GM19328 (cell line): ENCODE measurements around the gene AK5.
"Not testable (repeated sequence)": the region's sequence is repeated elsewhere in the genome, so short reads cannot be mapped to it uniquely, and the experiment has no call there.

Experiments
- ATAC-seq: cut with Tn5 transposase; IDR thresholded peaks from one replicate; pipeline ENCODE4 v1.9.1; 2021; ENCODE audit warnings: mild to moderate bottlenecking, moderate library complexity; ENCODE audit not compliant: unreplicated experiment

The AK5 gene

GRCh38 chr1:77489910-77490309, 208.1 kb downstream of the AK5 start:
- no peak for ATAC-seq

GRCh38 chr1:77494026-77494425, 212.2 kb downstream of the AK5 start:
- ATAC-seq, result no peak

GRCh38 chr1:77498918-77499317, 217.1 kb downstream of the AK5 start:
- no peak for ATAC-seq

- no peak for ATAC-seq
Measured at GRCh38 chr1:77499466-77499865, 217.6 kb downstream of the AK5 start.

DNA sequence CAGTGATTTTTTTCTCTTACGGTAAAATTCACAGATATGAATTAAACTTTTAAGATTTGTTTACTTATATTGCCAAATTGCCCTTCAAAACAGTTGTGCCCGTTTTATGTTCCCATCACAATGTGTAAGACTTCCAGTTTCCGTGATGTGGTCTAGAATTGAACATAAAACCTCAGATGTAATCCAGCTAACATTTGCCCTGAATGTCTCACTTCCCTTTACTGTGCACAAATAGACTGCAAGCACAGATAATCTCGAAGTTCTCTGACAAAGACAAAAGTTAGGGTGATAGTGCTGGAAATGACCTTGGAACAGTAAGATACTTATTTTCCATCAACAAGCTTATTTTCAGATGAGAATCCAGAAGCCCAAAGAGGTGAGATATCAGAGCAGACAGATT, 223.2 kb downstream of the AK5 start:
- ATAC-seq, result no peak

DNA sequence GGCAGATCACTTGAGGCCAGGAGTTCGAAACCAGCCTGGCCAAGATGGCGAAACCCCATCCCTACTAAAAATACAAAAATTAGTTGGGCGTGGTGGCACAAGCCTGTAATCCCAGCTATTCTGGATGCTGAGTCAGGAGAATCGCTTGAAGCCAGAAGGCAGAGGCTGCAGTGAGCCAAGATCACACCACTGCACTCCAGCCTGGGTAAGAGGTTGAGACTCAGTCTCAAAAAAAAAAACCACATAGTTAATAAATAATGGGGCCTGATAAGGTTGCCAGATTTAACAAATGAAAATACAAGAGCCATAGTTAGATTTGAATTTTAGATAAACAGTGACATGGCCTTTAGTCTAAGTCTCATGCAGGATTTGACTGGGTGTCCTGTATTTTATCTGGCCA, 225.0 kb downstream of the AK5 start:
- no peak for ATAC-seq

DNA sequence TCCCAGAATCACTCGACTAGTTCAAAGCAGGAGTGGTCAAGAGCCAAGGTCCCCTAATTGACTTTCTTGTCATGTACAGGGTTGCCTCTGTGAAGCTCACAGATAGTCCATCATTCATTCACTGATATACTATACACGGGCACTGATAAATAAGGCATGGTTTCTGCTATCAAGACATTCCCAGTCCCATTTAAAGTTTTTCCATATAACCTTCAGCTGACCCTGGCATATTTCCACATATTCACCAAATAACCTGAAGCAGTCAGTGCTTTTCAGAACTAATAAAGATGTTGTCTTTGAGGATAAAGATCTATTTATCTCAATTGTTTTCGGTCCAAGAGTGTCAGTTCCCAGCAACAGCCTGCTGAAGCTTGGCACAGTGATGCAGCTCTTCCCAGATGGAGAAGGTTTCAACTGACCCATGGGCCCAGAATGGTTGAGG, 227.3 kb downstream of the AK5 start:
- no peak for ATAC-seq

GRCh38 chr1:77509898-77510297, 228.1 kb downstream of the AK5 start:
- no peak for ATAC-seq

DNA sequence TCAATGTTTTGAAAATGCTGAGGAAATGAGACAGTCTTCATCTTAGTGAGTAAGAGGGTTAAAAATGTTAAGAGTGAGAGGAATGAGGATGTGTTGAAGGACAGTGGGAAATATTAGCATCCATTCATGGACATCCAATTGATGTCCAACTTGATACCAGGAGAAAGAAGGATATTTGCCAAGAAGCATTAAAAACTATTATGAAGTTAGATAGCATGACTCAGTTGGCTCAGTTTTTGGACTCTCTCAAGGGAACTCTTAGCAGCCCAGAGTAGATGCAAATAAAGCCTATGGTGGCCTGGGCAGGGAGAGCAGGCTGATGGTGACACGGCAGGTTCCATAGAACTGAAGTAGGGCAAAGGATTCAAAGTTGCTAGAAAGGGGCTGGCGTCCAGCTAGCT, 229.6 kb downstream of the AK5 start:
- ATAC-seq, result no peak

GRCh38 chr1:77512650-77513049, 230.8 kb downstream of the AK5 start:
- not testable (repeated sequence) for ATAC-seq

DNA sequence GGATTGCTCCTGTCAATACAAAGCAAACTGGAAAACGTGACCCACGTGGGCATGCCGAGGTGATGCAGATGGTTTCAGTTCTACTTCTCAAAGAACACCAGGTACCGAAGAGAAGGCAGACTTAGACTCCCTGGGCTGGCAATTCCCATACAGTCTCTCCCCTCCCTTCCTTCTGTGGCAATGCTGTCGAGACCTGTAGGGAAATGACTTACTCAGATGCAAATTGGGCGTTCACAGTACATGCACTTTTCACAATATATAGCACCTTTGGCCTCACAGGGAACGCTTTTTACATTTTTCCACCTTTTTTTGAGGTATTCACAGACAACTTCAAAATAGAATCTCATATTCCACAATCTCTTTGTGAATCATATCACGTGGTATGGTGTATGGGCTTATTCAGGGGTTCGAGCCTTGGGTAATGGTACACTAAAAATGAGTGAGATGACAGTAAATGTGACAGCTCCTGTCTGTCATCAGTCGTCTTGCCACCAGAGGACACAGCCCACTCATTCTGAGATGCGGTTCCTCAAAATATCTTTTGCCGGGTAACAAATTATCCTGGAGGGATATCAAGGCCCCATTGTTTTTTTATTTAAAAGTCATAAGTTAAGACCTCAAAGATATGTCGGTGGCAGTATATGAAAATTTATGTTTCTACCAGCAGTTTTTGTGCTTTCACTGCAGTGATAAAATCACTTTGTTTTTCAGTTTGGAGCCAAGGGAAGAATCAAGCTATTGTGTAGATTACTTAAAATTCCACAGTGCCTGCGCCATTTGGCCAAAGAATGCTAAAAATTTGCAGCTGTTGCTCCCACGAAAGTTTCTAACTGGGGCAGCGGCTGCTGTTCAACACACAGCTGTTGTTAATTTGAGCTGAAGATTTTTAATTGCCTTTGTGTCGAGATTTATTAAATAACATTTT, 232.3 kb downstream of the AK5 start:
- ATAC-seq, result no peak

GRCh38 chr1:77514921-77515776, 233.3 kb downstream of the AK5 start:
- no peak for ATAC-seq

- no peak for ATAC-seq
Measured at GRCh38 chr1:77516106-77516505, 234.3 kb downstream of the AK5 start.

GRCh38 chr1:77524038-77524437, 242.2 kb downstream of the AK5 start:
- no peak for ATAC-seq

DNA sequence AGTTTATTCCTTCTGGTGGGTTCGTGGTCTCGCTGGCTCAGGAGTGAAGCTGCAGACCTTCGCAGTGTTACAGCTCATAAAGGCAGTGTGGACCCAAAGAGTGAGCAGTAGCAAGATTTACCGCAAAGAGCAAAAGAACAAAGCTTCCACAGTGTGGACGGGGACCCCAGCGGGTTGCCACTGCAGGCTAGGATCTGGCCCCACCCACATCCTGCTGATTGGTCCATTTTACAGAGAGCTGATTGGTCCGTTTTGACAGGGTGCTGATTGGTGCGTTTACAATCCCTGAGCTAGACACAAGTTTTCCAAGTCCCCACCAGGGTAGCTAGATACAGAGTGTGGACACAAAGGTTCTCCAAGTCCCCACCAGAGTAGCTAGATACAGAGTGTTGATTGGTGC, 249.3 kb downstream of the AK5 start:
- ATAC-seq, result not testable (repeated sequence)

DNA sequence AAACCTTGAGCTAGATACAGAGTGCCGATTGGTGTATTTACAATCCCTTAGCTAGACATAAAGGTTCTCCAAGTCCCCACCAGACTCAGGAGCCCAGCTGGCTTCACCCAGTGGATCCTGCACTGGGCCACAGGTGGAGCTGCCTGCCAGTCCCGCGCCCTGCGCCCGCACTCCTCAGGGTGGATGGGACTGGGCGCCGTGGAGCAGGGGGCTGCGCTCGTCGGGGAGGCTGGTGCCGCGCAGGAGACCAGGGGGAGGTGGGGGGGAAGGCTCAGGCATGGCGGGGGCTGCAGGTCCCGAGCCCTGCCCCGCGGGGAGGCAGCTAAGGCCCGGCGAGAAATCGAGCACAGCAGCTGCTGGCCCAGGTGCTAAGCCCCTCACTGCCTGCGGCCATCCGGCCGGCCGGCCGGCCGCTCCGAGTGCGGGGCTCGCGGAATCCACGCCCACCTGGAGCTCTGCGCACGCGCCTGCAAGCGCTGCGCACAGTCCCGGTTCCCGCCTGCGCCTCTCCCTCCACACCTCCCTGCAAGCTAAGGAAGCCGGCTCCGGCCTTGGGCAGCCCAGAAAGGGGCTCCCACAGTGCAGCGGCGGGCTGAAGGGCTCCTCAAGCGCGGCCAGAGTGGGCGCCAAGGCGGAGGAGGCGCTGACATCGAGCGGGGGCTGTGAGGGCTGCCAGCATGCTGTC, 249.9 kb downstream of the AK5 start:
- ATAC-seq, result not testable (repeated sequence)

DNA sequence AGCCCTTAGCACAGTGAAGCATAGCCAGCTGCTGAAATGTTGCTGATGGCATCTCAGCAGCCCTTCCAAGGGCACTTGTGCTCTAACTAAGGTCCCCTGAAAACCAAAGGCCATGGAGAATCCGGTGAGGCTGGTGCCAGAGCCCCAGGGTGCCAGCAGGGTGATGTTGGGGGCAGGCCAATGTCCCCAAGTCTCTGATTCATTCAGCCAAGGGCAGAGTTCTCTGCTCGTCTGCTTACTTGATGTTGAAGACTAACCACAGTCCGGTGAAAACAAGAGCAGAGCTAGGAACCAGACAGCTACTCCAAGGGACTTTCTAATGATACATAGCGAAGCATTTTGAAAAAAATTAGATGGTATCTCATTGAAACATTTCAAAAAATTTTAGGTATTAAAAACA, 250.8 kb downstream of the AK5 start:
- no peak for ATAC-seq

GRCh38 chr1:77533660-77534305, 252.0 kb downstream of the AK5 start:
- ATAC-seq, result no peak

- ATAC-seq, result no peak
Measured at GRCh38 chr1:77534456-77534855, 252.6 kb downstream of the AK5 start.

- no peak for ATAC-seq
Measured at GRCh38 chr1:77536813-77537212, 255.0 kb downstream of the AK5 start.
